ENCODE measurements around the gene SETD3.

Gene SETD3

DNA sequence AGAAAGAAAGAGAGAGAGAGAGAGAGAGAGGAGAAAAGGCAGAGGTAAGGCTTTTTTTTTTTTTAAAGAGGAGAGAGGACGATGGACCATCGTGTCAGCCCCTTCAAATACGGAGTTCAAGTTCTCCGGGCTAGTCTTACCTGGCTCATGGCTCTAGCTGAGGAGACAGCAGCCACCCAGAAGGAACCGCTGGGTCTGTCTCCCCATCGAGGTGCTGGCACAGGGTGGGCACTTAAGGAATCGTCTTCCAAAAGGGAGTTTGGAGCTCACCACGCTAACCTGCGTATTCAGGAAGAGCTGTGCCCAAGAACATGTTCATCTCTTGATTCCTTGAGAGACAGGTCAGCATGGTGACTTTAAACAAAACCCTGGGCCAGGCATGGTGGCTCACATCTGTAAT, 102.7 kb downstream of the SETD3 start:
- H3K36me3 ChIP-seq (ENCODE audit: control insufficient read depth, insufficient read depth, low read length) = no peaks in the 10 kb centered on the region
- no peak overlapping the region for H3K9ac ChIP-seq (ENCODE audit: low read length)
- H3K27me3 ChIP-seq (ENCODE audit: control insufficient read depth, insufficient read depth, low read length) = peaks cover 6% of the 10 kb centered on the region
- H3K9me3 ChIP-seq (ENCODE audit: control insufficient read depth, low read length) = no peaks in the 10 kb centered on the region
- no peak overlapping the region for H3K4me3 ChIP-seq (ENCODE audit: low read length)
- no peaks in the 10 kb centered on the region for H3K4me1 ChIP-seq (ENCODE audit: control insufficient read depth, insufficient read depth, low read length)

DNA sequence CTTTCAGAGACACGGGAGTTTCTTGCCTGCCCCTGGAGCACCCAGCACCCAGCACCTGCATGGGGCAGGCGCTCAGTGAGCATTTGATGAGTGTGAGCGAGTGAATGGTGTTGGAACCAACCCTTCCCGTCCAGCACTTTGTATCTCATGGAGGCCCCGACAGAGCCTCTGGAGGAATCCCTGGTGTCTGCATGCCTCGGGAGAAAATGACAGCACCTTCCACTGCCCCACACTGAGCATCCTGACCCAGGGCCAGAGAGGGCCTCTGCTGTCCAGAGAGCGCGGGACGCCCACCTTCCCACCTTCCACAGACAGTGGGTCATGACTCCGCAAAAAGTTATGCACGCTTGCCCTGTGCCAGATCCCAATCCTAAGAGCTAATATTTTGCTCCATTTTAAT, 105.7 kb downstream of the SETD3 start:
- H3K9me3 ChIP-seq (ENCODE audit: control insufficient read depth, low read length) = no peaks in the 10 kb centered on the region
- no peaks in the 10 kb centered on the region for H3K4me1 ChIP-seq (ENCODE audit: control insufficient read depth, insufficient read depth, low read length)
- H3K9ac ChIP-seq (ENCODE audit: low read length) = no peak overlapping the region
- no peaks in the 10 kb centered on the region for H3K36me3 ChIP-seq (ENCODE audit: control insufficient read depth, insufficient read depth, low read length)
- H3K27me3 ChIP-seq (ENCODE audit: control insufficient read depth, insufficient read depth, low read length) = peaks cover 3% of the 10 kb centered on the region
- H3K4me3 ChIP-seq (ENCODE audit: low read length) = no peak overlapping the region

DNA sequence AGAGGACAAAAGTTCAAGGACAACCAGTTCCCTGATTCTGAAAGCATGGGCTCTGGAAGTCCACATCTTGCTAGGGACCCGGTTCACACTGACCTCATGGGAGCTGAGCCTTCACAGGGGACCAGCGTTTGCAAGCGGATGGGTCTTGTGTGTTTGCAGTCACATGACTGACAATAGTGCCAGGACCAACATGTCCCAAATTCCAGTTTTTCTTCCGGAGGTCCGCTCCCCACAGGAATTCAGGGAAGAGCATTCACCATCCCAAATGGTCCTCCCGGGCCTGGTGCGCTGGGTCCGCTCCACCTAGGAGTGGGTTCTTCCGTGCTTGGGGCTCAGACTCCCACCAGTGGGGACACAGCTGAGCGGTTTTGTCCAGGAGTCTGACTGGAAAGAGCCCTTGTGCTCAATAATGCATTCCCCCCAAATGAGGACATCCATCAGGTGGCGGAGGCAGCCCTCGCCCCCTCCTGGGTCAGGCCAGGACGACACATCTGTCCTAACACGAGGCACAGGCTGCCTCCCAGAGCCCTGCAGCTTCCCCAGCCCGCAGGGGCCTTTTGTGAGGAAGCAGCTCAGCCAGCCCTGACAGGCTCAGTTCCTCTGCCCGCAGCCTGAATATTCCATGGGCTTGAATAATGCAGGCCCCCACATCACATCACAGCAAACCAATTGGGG, 116.9 kb downstream of the SETD3 start:
- H3K27me3 ChIP-seq (ENCODE audit: control insufficient read depth, insufficient read depth, low read length) = no peaks in the 10 kb centered on the region
- H3K36me3 ChIP-seq (ENCODE audit: control insufficient read depth, insufficient read depth, low read length) = no peaks in the 10 kb centered on the region
- no peaks in the 10 kb centered on the region for H3K9me3 ChIP-seq (ENCODE audit: control insufficient read depth, low read length)
- H3K9ac ChIP-seq (ENCODE audit: low read length) = no peak overlapping the region
- no peaks in the 10 kb centered on the region for H3K4me1 ChIP-seq (ENCODE audit: control insufficient read depth, insufficient read depth, low read length)
- no peak overlapping the region for H3K4me3 ChIP-seq (ENCODE audit: low read length)

DNA sequence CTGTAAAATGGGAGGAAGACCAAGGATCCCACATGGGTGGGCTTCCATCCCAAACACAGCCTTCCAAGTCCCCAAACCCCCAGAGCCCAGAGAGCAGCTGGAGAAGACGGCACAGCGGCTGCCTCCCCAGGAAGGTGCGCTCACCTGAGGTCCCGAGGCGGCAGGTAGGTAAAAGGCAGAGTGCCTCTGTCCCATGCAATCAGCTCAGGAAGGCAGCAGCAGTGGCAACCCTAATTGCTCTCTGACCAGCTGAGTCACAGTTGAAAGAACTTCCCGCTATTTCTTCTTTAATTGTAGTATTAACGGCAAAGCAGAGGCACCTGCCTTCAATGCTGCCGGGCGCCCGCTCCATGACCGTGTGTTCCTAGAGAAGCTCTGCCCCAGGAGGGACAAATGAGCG, 117.6 kb downstream of the SETD3 start:
- H3K4me1 ChIP-seq (ENCODE audit: control insufficient read depth, insufficient read depth, low read length) = no peaks in the 10 kb centered on the region
- H3K36me3 ChIP-seq (ENCODE audit: control insufficient read depth, insufficient read depth, low read length) = no peaks in the 10 kb centered on the region
- H3K4me3 ChIP-seq (ENCODE audit: low read length) = no peak overlapping the region
- no peak overlapping the region for H3K9ac ChIP-seq (ENCODE audit: low read length)
- H3K9me3 ChIP-seq (ENCODE audit: control insufficient read depth, low read length) = no peaks in the 10 kb centered on the region
- H3K27me3 ChIP-seq (ENCODE audit: control insufficient read depth, insufficient read depth, low read length) = no peaks in the 10 kb centered on the region

DNA sequence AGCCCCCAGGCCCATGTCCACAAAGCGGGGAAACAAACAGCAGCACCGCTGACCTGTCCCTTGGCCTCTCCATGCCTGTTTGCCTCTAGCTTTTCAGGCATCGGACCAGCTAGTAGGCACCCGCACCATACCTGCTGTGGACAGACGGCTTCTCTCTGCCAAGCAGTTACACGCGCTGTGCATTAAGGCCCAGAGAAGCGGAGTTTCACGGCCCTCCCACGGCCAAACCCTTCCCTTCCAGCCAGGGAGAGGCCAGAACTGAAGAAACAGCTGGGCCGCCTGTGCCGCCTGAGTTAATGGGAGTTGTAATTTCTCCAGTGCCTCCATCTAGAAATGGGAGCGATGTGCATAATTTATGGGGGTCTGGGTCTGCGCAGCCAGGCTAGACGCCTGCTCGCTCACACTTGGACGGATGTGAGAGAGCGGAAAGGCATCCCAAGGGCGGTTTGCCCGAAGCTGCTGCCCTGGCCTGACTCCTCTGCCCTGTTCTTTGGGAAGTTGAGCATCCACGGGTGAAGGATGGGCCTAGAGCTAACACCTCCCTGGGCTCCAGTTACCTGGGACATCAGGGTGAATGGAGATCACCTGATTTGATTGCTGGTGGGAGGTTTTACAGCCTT, 119.0 kb downstream of the SETD3 start:
- Histone ChIP-seq H3K9ac (ENCODE audit: low read length) (no peak overlapping the region), H3K4me1 (ENCODE audit: control insufficient read depth, insufficient read depth, low read length) (peaks cover 5% of the 10 kb centered on the region), H3K36me3 (ENCODE audit: control insufficient read depth, insufficient read depth, low read length) (no peaks in the 10 kb centered on the region), H3K4me3 (ENCODE audit: low read length) (no peak overlapping the region), H3K27me3 (ENCODE audit: control insufficient read depth, insufficient read depth, low read length) (no peaks in the 10 kb centered on the region), H3K9me3 (ENCODE audit: control insufficient read depth, low read length) (no peaks in the 10 kb centered on the region)

DNA sequence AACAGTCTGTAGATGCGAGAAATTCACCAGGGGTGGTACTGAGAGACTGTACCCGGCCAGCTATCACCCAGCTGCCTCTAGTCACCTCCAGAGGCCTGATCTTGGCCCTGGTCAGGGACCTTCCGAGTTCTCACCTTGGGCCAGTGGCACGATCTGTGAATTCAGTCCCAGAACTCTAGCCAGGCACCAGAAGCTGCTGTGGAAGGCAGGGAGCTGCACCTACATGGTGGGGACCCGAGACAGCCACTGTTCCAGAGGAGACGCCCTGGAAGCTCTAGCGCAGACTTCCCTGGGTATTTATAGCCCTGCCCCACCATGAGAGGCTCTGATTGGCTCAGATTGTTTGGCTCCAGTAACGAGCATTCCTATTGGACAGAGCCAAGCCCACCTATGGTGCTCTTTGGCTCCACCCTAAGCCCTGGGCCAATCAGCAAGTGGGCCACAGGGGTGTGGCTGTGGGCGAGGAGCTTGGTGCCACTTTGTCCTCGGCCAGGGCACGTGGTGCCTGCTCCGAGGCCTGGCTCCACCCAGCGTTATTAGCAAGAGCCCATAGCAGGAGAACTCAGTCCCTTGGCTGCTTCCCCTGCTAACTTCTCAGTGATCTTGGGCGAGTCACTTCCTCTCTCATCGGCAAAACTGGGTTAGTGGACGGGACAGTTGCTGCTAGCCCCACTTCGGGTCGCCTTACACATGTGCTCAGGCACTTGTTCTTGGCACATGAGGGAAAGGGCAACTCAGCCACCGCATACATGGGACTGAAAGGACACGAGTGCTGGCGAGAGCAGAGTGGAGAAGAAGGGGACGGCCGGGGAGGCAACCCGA, 119.7 kb downstream of the SETD3 start:
- Histone ChIP-seq H3K9ac (ENCODE audit: low read length) (no peak overlapping the region), H3K4me1 (ENCODE audit: control insufficient read depth, insufficient read depth, low read length) (peaks cover 5% of the 10 kb centered on the region), H3K9me3 (ENCODE audit: control insufficient read depth, low read length) (no peaks in the 10 kb centered on the region), H3K36me3 (ENCODE audit: control insufficient read depth, insufficient read depth, low read length) (no peaks in the 10 kb centered on the region), H3K4me3 (ENCODE audit: low read length) (no peak overlapping the region), H3K27me3 (ENCODE audit: control insufficient read depth, insufficient read depth, low read length) (no peaks in the 10 kb centered on the region)

DNA sequence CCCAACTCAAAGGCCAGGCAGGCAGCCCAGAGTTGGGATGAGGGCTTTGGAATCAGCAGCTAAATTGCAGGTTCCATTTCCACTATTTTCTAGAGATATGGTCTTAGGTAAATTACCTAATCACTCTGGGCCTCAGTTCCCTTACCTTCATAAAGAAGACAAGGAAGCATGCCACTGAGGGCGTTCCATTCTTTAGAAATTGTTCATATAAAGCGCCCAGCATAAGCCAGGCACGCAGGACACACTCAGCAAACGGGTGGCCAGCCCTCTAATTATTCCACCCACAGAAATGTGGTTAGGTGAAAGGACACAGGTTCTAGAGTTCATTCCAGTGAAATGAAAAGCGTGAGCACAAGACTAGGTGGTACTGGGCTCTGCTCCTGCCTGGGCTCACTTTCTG, 120.8 kb downstream of the SETD3 start:
- H3K9ac ChIP-seq (ENCODE audit: low read length) = no peak overlapping the region
- no peaks in the 10 kb centered on the region for H3K27me3 ChIP-seq (ENCODE audit: control insufficient read depth, insufficient read depth, low read length)
- no peaks in the 10 kb centered on the region for H3K36me3 ChIP-seq (ENCODE audit: control insufficient read depth, insufficient read depth, low read length)
- peaks cover 5% of the 10 kb centered on the region for H3K4me1 ChIP-seq (ENCODE audit: control insufficient read depth, insufficient read depth, low read length)
- no peak overlapping the region for H3K4me3 ChIP-seq (ENCODE audit: low read length)
- H3K9me3 ChIP-seq (ENCODE audit: control insufficient read depth, low read length) = no peaks in the 10 kb centered on the region

DNA sequence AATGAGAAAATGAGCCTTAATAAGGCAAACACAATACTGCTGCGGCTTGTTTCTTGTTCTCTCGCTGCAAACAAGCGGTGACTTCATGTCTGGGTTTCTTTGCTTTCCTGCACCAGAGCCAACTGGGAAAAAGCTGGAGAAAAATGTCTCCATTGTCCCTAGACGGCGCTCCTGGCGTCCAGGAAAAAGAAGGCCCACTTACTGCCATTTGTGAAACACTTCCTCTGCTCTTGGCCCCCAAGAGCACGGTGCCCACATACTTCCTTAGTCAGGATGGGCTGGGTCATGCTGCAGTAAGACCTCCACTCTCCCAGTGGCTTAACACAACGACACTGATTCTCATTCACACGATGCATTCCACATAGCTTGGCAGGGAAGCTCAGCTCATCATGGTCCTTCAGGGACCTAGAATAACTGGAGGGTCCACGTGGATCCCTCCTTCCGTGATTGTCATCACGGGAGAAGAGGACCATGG, 122.7 kb downstream of the SETD3 start:
- H3K9me3 ChIP-seq (ENCODE audit: control insufficient read depth, low read length) = no peaks in the 10 kb centered on the region
- H3K36me3 ChIP-seq (ENCODE audit: control insufficient read depth, insufficient read depth, low read length) = no peaks in the 10 kb centered on the region
- peaks cover 5% of the 10 kb centered on the region for H3K4me1 ChIP-seq (ENCODE audit: control insufficient read depth, insufficient read depth, low read length)
- H3K9ac ChIP-seq (ENCODE audit: low read length) = no peak overlapping the region
- no peaks in the 10 kb centered on the region for H3K27me3 ChIP-seq (ENCODE audit: control insufficient read depth, insufficient read depth, low read length)
- no peak overlapping the region for H3K4me3 ChIP-seq (ENCODE audit: low read length)

DNA sequence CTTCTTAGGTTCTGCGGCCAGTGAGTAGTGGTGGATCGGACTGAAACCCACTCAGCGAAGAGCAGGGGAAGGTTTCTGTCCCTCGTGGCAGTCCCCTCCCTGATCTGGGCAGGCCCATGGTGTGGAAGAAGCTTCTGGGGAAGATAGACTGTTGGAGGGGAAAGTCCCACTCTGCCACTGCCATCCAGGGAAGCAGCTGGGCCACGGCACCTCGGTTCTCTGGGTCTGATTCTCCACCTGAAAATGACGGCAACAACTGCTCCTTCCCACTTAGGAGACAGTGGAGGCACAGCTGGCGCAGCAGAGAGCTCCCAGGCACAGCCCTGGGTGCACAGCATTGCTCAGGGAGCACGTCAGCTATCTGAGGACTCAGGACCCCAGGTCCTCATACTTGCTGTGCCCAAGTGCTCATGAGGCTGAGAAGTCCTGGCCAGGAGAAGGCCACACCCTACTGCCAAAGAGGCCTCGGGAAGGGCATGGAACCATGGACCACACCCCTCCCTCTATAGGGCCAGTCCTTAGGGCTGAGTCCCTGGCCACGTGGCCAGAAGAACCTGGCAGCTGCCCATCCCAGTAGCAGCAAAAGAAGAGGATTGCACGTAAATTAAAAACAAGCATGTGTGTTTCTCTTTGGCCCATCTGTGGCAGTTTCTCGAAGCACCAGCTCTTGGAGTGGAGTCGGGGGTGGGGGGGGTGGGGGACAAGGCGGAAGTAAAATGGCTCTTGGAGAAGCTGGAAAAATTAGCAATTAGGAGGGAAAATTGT, 123.3 kb downstream of the SETD3 start:
- Histone ChIP-seq H3K9ac (ENCODE audit: low read length) (no peak overlapping the region), H3K9me3 (ENCODE audit: control insufficient read depth, low read length) (no peaks in the 10 kb centered on the region), H3K4me3 (ENCODE audit: low read length) (no peak overlapping the region), H3K4me1 (ENCODE audit: control insufficient read depth, insufficient read depth, low read length) (peaks cover 5% of the 10 kb centered on the region), H3K27me3 (ENCODE audit: control insufficient read depth, insufficient read depth, low read length) (no peaks in the 10 kb centered on the region), H3K36me3 (ENCODE audit: control insufficient read depth, insufficient read depth, low read length) (no peaks in the 10 kb centered on the region)

DNA sequence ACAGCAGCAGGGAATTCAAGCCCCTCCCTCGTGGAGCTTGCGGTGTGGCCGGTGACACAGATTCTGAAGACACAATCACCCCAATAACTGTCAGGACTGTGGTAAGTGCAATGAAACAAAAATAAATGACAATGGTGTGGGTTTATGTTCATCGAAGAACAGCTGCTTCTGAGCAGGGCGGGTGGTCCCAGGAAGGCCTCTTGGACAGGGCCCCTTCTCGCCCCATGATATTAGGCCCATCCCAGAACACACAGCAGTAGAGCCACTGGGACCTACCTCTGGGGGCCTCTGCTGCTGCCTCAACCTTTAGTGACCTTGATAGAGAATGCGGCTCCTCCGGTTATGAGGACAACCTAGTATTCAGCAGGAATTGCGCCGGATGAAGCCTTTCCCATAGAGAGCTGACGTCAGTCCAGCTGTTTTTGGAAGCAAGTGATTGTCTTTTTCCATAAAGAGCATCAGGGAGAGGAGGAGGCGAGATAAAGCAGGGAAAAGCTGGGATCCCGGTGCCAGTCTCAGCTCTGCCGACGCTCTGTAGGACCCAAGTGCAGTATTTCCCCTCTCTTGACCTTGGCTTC, 124.5 kb downstream of the SETD3 start:
- H3K4me1 ChIP-seq (ENCODE audit: control insufficient read depth, insufficient read depth, low read length) = peaks cover 5% of the 10 kb centered on the region
- no peak overlapping the region for H3K4me3 ChIP-seq (ENCODE audit: low read length)
- no peaks in the 10 kb centered on the region for H3K9me3 ChIP-seq (ENCODE audit: control insufficient read depth, low read length)
- H3K36me3 ChIP-seq (ENCODE audit: control insufficient read depth, insufficient read depth, low read length) = no peaks in the 10 kb centered on the region
- H3K9ac ChIP-seq (ENCODE audit: low read length) = no peak overlapping the region
- no peaks in the 10 kb centered on the region for H3K27me3 ChIP-seq (ENCODE audit: control insufficient read depth, insufficient read depth, low read length)

DNA sequence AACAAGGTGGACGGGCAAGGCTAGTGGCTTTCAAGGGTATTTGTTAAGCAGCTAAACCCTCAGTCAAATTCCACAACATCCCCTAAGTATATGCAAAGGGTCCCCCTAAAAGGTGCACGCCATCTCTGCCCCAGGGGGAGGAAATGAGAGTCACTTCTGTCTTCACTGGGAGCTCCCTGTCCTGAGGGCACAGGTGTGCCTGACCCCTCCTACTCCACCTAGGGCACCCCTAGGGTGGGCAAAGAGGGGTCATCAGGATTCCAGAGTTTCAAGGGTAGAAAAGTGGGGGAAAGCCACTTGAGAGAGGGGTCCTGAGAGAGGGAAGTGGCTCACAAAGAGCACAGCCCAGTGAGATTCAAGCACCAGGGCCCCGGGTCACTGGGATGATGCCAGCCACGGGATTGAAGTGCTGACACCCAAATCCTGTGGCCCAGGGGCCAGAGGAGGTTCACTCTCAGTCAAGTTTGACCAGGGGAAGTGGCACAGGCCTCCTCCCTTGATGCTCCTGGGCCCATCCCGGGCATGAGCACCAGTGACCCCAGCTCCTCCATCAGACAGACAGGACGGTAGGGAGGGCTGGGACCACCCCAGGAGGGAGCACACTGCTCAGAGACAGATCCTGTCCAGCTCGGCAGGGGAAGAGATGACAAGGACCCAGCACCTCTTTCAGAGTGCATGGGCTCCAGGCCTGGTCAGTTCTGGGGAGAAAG, 126.3 kb downstream of the SETD3 start:
- H3K9ac ChIP-seq (ENCODE audit: low read length) = no peak overlapping the region
- no peaks in the 10 kb centered on the region for H3K9me3 ChIP-seq (ENCODE audit: control insufficient read depth, low read length)
- H3K4me3 ChIP-seq (ENCODE audit: low read length) = no peak overlapping the region
- H3K4me1 ChIP-seq (ENCODE audit: control insufficient read depth, insufficient read depth, low read length) = peaks cover 5% of the 10 kb centered on the region
- no peaks in the 10 kb centered on the region for H3K27me3 ChIP-seq (ENCODE audit: control insufficient read depth, insufficient read depth, low read length)
- H3K36me3 ChIP-seq (ENCODE audit: control insufficient read depth, insufficient read depth, low read length) = no peaks in the 10 kb centered on the region
